GM23248 (cell line): ENCODE results near the gene LIMK1. TPM values are rescaled to one million over a fixed set of nuclear protein-coding genes. Genes with fewer than 3 reads are reported as not detected.
"Not testable (repeated sequence)": the region's sequence is repeated elsewhere in the genome, so short reads cannot be mapped to it uniquely, and the experiment has no call there.

Experiments used
- DNase-seq: peaks from one replicate; pipeline ENCODE4 v3.0.0-alpha.2; 2015
- H2AFZ ChIP-seq: fragments of 200-600 bp; sonication (generic); 2 replicates; pipeline ENCODE4 v1.6.1; 2016; ENCODE audit warnings: antibody characterized with exemption
- H3F3A ChIP-seq: fragments of 200-600 bp; sonication (generic); 2 replicates; pipeline ENCODE4 v1.6.1; 2016; ENCODE audit warnings: mild to moderate bottlenecking, antibody characterized with exemption, mixed run types; ENCODE audit not compliant: insufficient read depth
- H3K27ac ChIP-seq: fragments of 200-600 bp; sonication (generic); 2 replicates; pipeline ENCODE4 v1.5.1; 2016; ENCODE audit warnings: mild to moderate bottlenecking
- H3K27me3 ChIP-seq: fragments of 200-600 bp; sonication (generic); replicated peaks from 2 replicates; pipeline ENCODE4 v1.6.1; 2016; ENCODE audit warnings: mild to moderate bottlenecking; ENCODE audit not compliant: insufficient read depth
- H3K36me3 ChIP-seq: fragments of 200-600 bp; sonication (generic); 2 replicates; pipeline ENCODE4 v1.6.1; 2016; ENCODE audit warnings: low read depth, mild to moderate bottlenecking
- H3K4me1 ChIP-seq: fragments of 200-600 bp; sonication (generic); 2 replicates; pipeline ENCODE4 v1.6.1; 2016; ENCODE audit warnings: mild to moderate bottlenecking; ENCODE audit not compliant: insufficient read depth
- H3K4me2 ChIP-seq: fragments of 200-600 bp; sonication (generic); one replicate; pipeline ENCODE4 v1.6.1; 2016; ENCODE audit warnings: mild to moderate bottlenecking; ENCODE audit not compliant: unreplicated experiment
- H3K4me3 ChIP-seq: fragments of 200-600 bp; sonication (generic); 2 replicates; pipeline ENCODE4 v1.5.1; 2016; ENCODE audit warnings: mild to moderate bottlenecking
- H3K79me2 ChIP-seq: fragments of 200-600 bp; sonication (generic); 2 replicates; pipeline ENCODE4 v1.6.1; 2016; ENCODE audit warnings: mild to moderate bottlenecking; ENCODE audit not compliant: insufficient read depth
- H3K9ac ChIP-seq: fragments of 200-600 bp; sonication (generic); 2 replicates; pipeline ENCODE4 v1.6.1; 2016; ENCODE audit warnings: mild to moderate bottlenecking
- H3K9me2 ChIP-seq: fragments of 200-600 bp; sonication (generic); 2 replicates; pipeline ENCODE4 v1.6.1; 2016; ENCODE audit warnings: mixed run types, mild to moderate bottlenecking, moderate library complexity; ENCODE audit not compliant: insufficient read depth
- H3K9me3 ChIP-seq: fragments of 200-600 bp; sonication (generic); one replicate; pipeline ENCODE4 v1.6.1; 2017; ENCODE audit warnings: low read depth
- H4K20me1 ChIP-seq: fragments of 200-600 bp; sonication (generic); 2 replicates; pipeline ENCODE4 v1.6.0; 2016; ENCODE audit not compliant: insufficient read depth
- EZH2 ChIP-seq: fragments of 200-600 bp; sonication (generic); IDR thresholded peaks from 2 replicates; pipeline ENCODE4 v1.6.1; 2018; ENCODE audit warnings: antibody characterized with exemption, mild to moderate bottlenecking; ENCODE audit not compliant: insufficient read depth, poor library complexity, severe bottlenecking
- EZH2phosphoT487 ChIP-seq: fragments of 200-600 bp; sonication (generic); IDR thresholded peaks from 2 replicates; pipeline ENCODE4 v1.6.1; 2018; ENCODE audit warnings: antibody characterized with exemption, moderate library complexity, mild to moderate bottlenecking, low read depth; ENCODE audit not compliant: insufficient read depth
- WGBS, 2 experiments: methylation state at CpG; one replicate each; pipeline ENCODE4 v1.1.6; 2015 to 2017; ENCODE audit warnings: low lambda C conversion rate in 2 of 2, low coverage in 1 of 2; ENCODE audit errors: missing lambda C conversion rate in 2 of 2; 5-methylcytosine and 5-hydroxymethylcytosine counted together
- in situ Hi-C: fragments of 300-500 bp; cut with MboI; formaldehyde crosslinking; loops from 2 replicates; pipeline ENCODE4 v1.15.0; 2020
- polyA plus RNA-seq: library from polyadenylated mRNA; unstranded; fragments of >200 nt; fragmentation: Nextera tagmentation; extraction: Ambion mirVana; gene quantifications from 2 replicates; pipeline ENCODE4 v1.2.1, GENCODE V29; 2016
- total RNA-seq: library from RNA; depleted of rRNA; stranded (reverse); fragments of >200 nt; shearing (Covaris generic); gene quantifications from 2 replicates; pipeline ENCODE4 v1.2.3, GENCODE V29; 2014

The LIMK1 gene
- total and polyA plus RNA-seq, 2 experiments from 2014 or later, result 3.9 to 37.3 TPM

DNA sequence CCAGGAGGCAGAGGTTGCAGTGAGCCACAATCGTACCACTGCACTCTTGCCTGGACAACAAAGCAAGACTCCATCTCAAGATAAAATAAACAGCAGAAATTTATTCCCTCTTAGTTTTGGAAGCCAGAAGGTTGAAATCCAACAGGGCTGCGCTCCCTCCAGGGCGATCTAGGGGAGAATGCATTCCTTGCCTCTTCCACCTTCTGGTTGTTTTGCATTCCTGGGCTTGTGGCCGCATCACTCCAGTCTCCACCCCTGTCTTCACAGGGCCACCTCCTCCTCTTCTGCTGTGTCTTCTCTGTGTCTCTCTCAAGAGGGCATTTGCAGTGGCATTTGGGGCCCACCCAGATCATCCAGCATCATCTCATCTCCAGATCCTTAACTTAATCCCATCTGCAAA lies 36.2 kb downstream of the LIMK1 start:
- no peak overlapping the region for H3K4me2 ChIP-seq
- H3K9me3 ChIP-seq, result no peaks in the 10 kb centered on the region
- in situ Hi-C loops, result no loop called here
- 95 to 99% methylated on average over 4 of the region's 4 CpGs for WGBS, 2 experiments
- no peaks in the 10 kb centered on the region for H3K9me2 ChIP-seq
- no peaks in the 10 kb centered on the region for H3F3A ChIP-seq
- H3K4me1 ChIP-seq, result no peaks in the 10 kb centered on the region
- H3K36me3 ChIP-seq, result no peaks in the 10 kb centered on the region; the same call in 1 of the 2 replicates
- no peak overlapping the region for H3K9ac ChIP-seq
- no peak for TF ChIP-seq EZH2
- H3K27me3 ChIP-seq, result no peaks in the 10 kb centered on the region
- H3K4me3 ChIP-seq, result no peak overlapping the region
- DNase-seq, result no peak
- H3K79me2 ChIP-seq, result no peaks in the 10 kb centered on the region
- no peaks in the 10 kb centered on the region for H4K20me1 ChIP-seq
- H3K27ac ChIP-seq, result no peak overlapping the region
- H2AFZ ChIP-seq, result no peak overlapping the region

DNA sequence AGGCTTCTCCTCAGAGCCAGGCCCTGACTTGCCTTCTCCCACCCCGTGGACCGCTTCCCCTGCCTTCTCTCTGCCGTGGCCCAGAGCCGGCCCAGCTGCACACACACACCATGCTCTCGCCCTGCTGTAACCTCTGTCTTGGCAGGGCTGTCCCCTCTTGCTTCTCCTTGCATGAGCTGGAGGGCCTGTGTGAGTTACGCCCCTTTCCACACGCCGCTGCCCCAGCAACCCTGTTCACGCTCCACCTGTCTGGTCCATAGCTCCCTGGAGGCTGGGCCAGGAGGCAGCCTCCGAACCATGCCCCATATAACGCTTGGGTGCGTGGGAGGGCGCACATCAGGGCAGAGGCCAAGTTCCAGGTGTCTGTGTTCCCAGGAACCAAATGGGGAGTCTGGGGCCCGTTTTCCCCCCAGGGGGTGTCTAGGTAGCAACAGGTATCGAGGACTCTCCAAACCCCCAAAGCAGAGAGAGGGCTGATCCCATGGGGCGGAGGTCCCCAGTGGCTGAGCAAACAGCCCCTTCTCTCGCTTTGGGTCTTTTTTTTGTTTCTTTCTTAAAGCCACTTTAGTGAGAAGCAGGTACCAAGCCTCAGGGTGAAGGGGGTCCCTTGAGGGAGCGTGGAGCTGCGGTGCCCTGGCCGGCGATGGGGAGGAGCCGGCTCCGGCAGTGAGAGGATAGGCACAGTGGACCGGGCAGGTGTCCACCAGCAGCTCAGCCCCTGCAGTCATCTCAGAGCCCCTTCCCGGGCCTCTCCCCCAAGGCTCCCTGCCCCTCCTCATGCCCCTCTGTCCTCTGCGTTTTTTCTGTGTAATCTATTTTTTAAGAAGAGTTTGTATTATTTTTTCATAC lies 38.0 kb downstream of the LIMK1 start:
- Histone ChIP-seq H3K9me2 (no peaks in the 10 kb centered on the region), H3F3A (no peaks in the 10 kb centered on the region), H3K4me2 (no peak overlapping the region), H3K27me3 (no peaks in the 10 kb centered on the region), H3K4me1 (no peaks in the 10 kb centered on the region), H3K9me3 (no peaks in the 10 kb centered on the region), H3K4me3 (no peak overlapping the region), H3K36me3 (no peaks in the 10 kb centered on the region; the same call in 1 of the 2 replicates), H3K79me2 (no peaks in the 10 kb centered on the region), H2AFZ (no peak overlapping the region), H4K20me1 (no peaks in the 10 kb centered on the region), H3K9ac (no peak overlapping the region), H3K27ac (no peak overlapping the region)
- DNase-seq, result no peak
- in situ Hi-C loops, result no loop called here
- TF ChIP-seq EZH2phosphoT487, result no peak
- TF ChIP-seq EZH2, result no peak
- 92 to 93% methylated on average over 24 to 26 of the region's 26 CpGs for WGBS, 2 experiments

DNA sequence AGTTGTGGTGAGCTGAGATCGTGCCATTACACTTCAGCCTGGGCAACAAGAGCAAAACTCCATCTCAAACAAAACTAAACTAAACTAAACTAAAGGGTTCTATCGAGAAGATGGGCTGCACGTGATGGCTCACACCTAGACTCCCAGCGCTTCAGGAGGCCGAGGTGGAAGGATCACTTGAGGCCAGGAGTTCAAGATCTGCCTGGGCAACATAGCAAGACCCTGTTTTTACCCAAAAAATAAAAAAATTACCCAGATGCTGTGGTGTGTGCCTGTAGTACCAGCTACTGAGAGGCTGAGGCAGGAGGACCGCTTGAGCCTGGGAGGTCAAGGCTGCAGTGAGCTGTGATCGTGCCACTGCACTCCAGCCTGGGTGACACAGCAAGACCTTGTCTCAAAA lies 40.3 kb downstream of the LIMK1 start:
- H3K9ac ChIP-seq, H3K27me3 ChIP-seq, H3K9me2 ChIP-seq, DNase-seq, H3K9me3 ChIP-seq, H3F3A ChIP-seq, H3K27ac ChIP-seq, H3K36me3 ChIP-seq, H3K4me1 ChIP-seq, H4K20me1 ChIP-seq, H3K4me3 ChIP-seq, H3K79me2 ChIP-seq, H2AFZ ChIP-seq, H3K4me2 ChIP-seq, in situ Hi-C loops: not testable (repeated sequence)
- 87% methylated on average over 7 of the region's 7 CpGs for WGBS, 2 experiments

DNA sequence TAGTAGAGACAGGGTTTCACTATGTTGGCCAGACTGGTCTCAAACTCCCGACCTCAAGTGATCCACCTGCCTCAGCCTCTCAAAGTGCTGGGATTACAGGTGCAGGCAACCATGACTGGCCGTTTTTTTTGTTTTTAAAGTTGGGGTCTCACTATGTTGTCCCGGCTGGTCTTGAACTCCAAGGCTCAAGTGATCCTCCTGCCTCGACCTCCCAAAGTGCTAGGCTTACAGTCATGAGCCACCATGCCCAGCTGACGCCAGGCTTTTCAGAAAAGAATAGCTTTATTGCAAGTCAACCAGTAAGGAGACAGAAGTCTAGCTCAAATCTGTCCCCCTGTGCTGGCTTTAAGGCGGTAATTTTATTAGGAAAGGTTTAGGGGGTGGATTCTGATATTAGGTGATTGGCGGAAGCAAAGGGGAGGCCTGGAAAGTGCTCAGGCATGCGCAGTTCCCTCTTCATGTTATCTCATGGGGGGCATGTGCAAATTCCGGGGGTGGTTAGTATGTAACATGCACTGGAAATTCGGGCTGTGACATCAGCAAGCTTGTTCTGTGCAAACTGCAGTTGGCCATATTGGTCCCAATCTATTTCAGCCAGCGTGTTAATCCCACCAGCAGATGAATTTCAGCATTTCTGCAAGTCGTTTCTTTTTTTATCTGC lies 42.7 kb downstream of the LIMK1 start:
- Histone ChIP-seq H3F3A (no peaks in the 10 kb centered on the region), H3K4me2 (no peak overlapping the region), H3K4me1 (no peaks in the 10 kb centered on the region), H3K4me3 (no peak overlapping the region), H3K27me3 (no peaks in the 10 kb centered on the region), H3K9me3 (no peaks in the 10 kb centered on the region), H3K36me3 (no peaks in the 10 kb centered on the region), H3K79me2 (no peaks in the 10 kb centered on the region), H4K20me1 (no peaks in the 10 kb centered on the region), H3K27ac (no peak overlapping the region), H3K9ac (no peak overlapping the region), H2AFZ (no peak overlapping the region), H3K9me2 (no peaks in the 10 kb centered on the region)
- whole genome bisulfite sequencing, 2 experiments, result 70 to 76% methylated on average over 12 of the region's 12 CpGs
- in situ Hi-C loops, result no loop called here
- no peak for TF ChIP-seq EZH2phosphoT487
- TF ChIP-seq EZH2, result no peak
- DNase-seq, result no peak
